ENCODE results near the gene C1orf35.

DNA sequence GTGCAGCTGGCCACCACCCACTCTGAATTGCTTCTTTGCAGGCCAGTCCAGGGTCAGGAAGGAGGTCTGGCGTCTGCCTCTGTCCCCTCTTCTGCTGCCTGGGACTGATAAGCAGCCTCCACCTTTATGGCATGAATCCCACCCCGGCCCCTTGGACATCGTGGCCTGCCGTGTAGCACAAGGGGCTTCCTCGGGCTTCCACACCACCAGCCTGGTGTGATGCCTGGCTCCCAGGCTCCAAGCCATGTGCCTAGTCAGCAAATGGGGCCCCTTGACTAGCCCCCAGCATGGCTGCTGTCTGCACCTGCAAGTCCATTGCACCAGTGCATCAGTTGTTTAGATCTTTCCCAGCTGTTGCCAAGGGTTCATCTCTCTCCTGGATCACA lies 30.5 kb downstream of the C1orf35 start:
- TF ChIP-seq POLR2AphosphoS5 (IDR thresholded peaks at IDR 0.05), result no peak
- TF ChIP-seq, protein P1, sequence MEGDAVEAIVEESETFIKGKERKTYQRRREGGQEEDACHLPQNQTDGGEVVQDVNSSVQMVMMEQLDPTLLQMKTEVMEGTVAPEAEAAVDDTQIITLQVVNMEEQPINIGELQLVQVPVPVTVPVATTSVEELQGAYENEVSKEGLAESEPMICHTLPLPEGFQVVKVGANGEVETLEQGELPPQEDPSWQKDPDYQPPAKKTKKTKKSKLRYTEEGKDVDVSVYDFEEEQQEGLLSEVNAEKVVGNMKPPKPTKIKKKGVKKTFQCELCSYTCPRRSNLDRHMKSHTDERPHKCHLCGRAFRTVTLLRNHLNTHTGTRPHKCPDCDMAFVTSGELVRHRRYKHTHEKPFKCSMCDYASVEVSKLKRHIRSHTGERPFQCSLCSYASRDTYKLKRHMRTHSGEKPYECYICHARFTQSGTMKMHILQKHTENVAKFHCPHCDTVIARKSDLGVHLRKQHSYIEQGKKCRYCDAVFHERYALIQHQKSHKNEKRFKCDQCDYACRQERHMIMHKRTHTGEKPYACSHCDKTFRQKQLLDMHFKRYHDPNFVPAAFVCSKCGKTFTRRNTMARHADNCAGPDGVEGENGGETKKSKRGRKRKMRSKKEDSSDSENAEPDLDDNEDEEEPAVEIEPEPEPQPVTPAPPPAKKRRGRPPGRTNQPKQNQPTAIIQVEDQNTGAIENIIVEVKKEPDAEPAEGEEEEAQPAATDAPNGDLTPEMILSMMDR (IDR thresholded peaks at IDR 0.05), result no peak
